Head of caudate nucleus (tissue), 42 donors: ENCODE data around the gene PRSS56.

ENCODE experiments used
- DNase-seq, 42 donors: peaks; one replicate each; pipeline versions ENCODE4 v3.0.0 to v3.0.0-alpha.2; 2020 to 2021; ENCODE audit warnings: mixed read lengths in 7 of 42
- intact Hi-C: fragments of 100-400 bp; cut with DNase I; formaldehyde crosslinking; loops from one replicate; pipeline ENCODE4 v1.15.0; 2022

The PRSS56 gene

GRCh38 chr2:232485348-232485756, 34.8 kb upstream of the PRSS56 start:
- intact Hi-C loops: no loop called here
- DNase-seq: no peak

- peak in 1 of 42 donors; percentile 1 for DNase-seq
- intact Hi-C loops: no loop called here
Measured at GRCh38 chr2:232485757-232486557, 34.2 kb upstream of the PRSS56 start.

GRCh38 chr2:232486558-232487384, 33.4 kb upstream of the PRSS56 start:
- peak in 2 of 42 donors; percentile 1 for DNase-seq
- intact Hi-C loops: no loop called here

GRCh38 chr2:232487385-232488096, 32.6 kb upstream of the PRSS56 start, which contains the start of gene ECEL1:
Gene ECEL1, minus strand, starts transcription at chr2:232487834. Its CDS starts 1,181 bp downstream, at chr2:232486653.
- DNase-seq: no peak
- intact Hi-C loops: no loop called here

- peak in 2 of 42 donors; percentile 1 for DNase-seq
- intact Hi-C loops: no loop called here
Measured at GRCh38 chr2:232488097-232488711, 32.0 kb upstream of the PRSS56 start.

- DNase-seq: peak in 2 of 42 donors; percentile 1
Measured at GRCh38 chr2:232488721-232489300, 31.4 kb upstream of the PRSS56 start.

GRCh38 chr2:232489516-232490220, 30.5 kb upstream of the PRSS56 start:
- intact Hi-C loops: no loop called here
- peak in 3 of 42 donors; percentile 1 to 2 (median 1) for DNase-seq

More at GRCh38 chr2:232488721-232489300, 31.4 kb upstream of the PRSS56 start:
- intact Hi-C loops: no loop called here

GRCh38 chr2:232490221-232491138, 29.7 kb upstream of the PRSS56 start:
- intact Hi-C loops: no loop called here
- peak in 2 of 42 donors; percentile 0 to 2 for DNase-seq

- DNase-seq: peak in 1 of 42 donors; percentile 3
- intact Hi-C loops: no loop called here
Measured at GRCh38 chr2:232491139-232491780, 28.9 kb upstream of the PRSS56 start.

- DNase-seq: peak in 1 of 42 donors; percentile 0
- intact Hi-C loops: no loop called here
Measured at GRCh38 chr2:232492236-232492848, 27.8 kb upstream of the PRSS56 start.

GRCh38 chr2:232492963-232493700, 27.1 kb upstream of the PRSS56 start:
- no peak for DNase-seq
- intact Hi-C loops: no loop called here

- DNase-seq: no peak
- intact Hi-C loops: no loop called here
Measured at GRCh38 chr2:232493701-232494474, 26.3 kb upstream of the PRSS56 start.

GRCh38 chr2:232494542-232494941, 25.6 kb upstream of the PRSS56 start:
- intact Hi-C loops: no loop called here

GRCh38 chr2:232495292-232495691, 24.9 kb upstream of the PRSS56 start:
- intact Hi-C loops: no loop called here
- DNase-seq: no peak

More at GRCh38 chr2:232494542-232494941, 25.6 kb upstream of the PRSS56 start:
- no peak for DNase-seq
